ENCODE measurements around the gene UNC50.
A peak's percentile ranks its signal among the peaks of the same experiment; 100 is the strongest.

The UNC50 gene, protein sequence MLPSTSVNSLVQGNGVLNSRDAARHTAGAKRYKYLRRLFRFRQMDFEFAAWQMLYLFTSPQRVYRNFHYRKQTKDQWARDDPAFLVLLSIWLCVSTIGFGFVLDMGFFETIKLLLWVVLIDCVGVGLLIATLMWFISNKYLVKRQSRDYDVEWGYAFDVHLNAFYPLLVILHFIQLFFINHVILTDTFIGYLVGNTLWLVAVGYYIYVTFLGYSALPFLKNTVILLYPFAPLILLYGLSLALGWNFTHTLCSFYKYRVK

DNA sequence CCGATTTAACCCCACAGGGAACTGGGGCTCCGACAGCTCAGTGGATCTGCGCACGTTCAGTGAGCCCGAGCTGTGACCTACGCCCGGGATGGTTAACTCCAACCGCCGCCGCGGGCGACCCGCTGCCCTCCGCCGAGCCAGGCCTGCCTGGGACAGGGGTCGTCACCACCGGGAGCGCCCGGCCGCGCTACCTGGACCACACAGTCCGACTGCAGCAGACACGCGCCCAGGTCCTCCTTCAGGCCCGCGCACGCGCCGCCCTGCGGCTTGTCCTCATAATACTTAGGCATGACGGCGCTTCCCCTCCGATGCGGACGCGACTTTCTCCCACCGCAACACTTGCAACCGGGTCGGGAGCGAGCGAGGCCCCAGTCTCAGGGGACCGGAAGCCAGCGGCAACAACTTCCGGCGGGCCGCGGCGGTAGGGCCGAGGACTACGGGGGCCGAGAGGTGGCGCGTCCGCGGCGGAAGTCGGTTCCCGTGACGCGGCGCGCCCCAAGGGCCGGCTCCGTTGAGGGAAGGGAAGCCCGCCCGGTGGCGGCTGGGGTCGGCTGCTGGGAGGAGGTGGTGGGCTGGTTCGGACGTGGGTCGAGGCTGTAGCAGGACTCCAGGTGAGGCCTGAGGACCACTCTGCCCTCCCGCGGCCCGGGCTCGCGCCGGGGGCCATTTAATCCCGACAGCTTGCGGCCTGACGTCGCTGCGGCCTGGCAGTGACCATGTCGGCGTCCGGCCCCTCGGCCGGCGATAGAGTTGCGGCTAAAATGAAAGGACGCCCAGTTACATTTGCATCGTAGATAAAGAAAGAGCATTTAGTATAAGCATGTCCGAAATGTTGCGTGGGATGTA, at the start of gene UNC50, which contains the start of gene COA5:
Gene UNC50, plus strand, starts transcription at position 474 of the 846 bp plus-strand sequence. CDS start 1,171 bp downstream, outside the sequence.
Gene COA5, minus strand, starts transcription at position 397 of the 846 bp plus-strand sequence. Its CDS starts 107 bp downstream, at position 290.
- Mint-ChIP-seq H3K36me3 (ENCODE audit: low read depth) (peaks cover 85% of the 10 kb centered on the region), H3K27me3 (no peaks in the 10 kb centered on the region), H3K4me3 (peak within 1 kb of the TSS; percentile 91), H3K9me3 (no peaks in the 10 kb centered on the region), H3K27ac (peak within 1 kb of the TSS; percentile 96), H3K4me1 (ENCODE audit: low read depth) (peaks cover 65% of the 10 kb centered on the region)
- peak; percentile 94 for DNase-seq

- Mint-ChIP-seq H3K36me3 (ENCODE audit: low read depth) (peaks cover 90% of the 10 kb centered on the region), H3K4me1 (ENCODE audit: low read depth) (peaks cover 34% of the 10 kb centered on the region), H3K4me3 (no peak overlapping the region), H3K27ac (peak overlapping the region; percentile 54), H3K9me3 (no peaks in the 10 kb centered on the region), H3K27me3 (no peaks in the 10 kb centered on the region)
- DNase-seq, result no peak
These were observed 49.4 kb upstream of the UNC50 start for GRCh38 chr2:98558852-98559530.

DNA sequence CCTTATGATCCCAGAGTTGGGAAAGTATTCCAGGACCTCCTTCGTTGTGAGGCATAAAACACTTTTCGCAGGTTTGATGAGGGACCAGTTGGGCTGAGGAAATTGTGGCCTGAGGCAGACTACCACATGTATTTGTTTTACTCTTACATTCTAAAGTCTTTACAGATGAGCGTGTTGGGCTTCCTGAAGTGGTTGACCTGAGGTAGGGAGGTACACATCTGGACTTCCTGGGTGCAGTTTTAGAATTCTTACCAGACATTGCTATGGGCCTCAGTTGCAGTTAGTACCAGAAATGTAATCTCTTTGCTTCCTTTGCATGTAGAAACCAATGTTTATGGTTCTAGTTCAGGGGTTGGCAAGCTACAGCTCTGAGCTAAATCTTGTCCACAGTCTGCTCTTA, 48.8 kb upstream of the UNC50 start:
- Mint-ChIP-seq H3K9me3 (no peaks in the 10 kb centered on the region), H3K36me3 (ENCODE audit: low read depth) (peaks cover 88% of the 10 kb centered on the region), H3K4me1 (ENCODE audit: low read depth) (peaks cover 34% of the 10 kb centered on the region), H3K27ac (peak overlapping the region; percentile 54), H3K4me3 (no peak overlapping the region), H3K27me3 (no peaks in the 10 kb centered on the region)
- no peak for DNase-seq

DNA sequence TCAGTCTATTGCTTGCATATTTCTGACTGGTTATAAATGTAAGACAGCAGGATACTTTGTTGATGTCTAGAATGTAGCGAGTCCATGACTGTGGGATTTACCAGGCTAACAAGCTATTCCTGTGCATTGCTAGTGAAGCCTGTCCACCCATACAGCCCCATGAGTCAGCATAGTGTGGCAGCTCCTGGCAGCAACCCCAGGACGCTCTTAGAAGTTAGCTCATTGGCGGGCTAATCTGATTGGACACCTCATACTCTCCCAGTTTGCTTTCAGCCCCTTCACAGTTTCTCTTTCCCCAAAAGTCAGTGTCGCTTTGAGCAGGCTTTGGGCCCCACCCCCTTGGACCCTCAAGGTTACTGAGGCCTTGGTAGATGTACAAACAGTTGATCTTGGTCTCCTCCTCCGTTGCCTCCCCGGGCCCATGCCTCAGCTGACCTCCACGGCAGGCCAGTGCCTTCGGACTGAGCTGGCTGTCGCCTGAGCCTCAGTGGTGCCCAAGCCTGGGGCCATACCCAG, 48.1 kb upstream of the UNC50 start:
- no peak for DNase-seq
- Mint-ChIP-seq H3K4me3 (no peak overlapping the region), H3K27ac (peak overlapping the region; percentile 54), H3K36me3 (ENCODE audit: low read depth) (peaks cover 87% of the 10 kb centered on the region), H3K9me3 (no peaks in the 10 kb centered on the region), H3K27me3 (no peaks in the 10 kb centered on the region), H3K4me1 (ENCODE audit: low read depth) (peaks cover 31% of the 10 kb centered on the region)

- H3K27me3 Mint-ChIP-seq, result no peaks in the 10 kb centered on the region
- no peak overlapping the region for H3K27ac Mint-ChIP-seq
- no peaks in the 10 kb centered on the region for H3K9me3 Mint-ChIP-seq
- peaks cover 27% of the 10 kb centered on the region for H3K4me1 Mint-ChIP-seq (ENCODE audit: low read depth)
- no peak overlapping the region for H3K4me3 Mint-ChIP-seq
- H3K36me3 Mint-ChIP-seq (ENCODE audit: low read depth), result peaks cover 87% of the 10 kb centered on the region
- DNase-seq, result no peak
These were observed 47.4 kb upstream of the UNC50 start for GRCh38 chr2:98561018-98561417.

- Mint-ChIP-seq H3K4me3 (no peak overlapping the region), H3K27ac (peak overlapping the region; percentile 26), H3K4me1 (ENCODE audit: low read depth) (peaks cover 18% of the 10 kb centered on the region), H3K27me3 (no peaks in the 10 kb centered on the region), H3K9me3 (no peaks in the 10 kb centered on the region), H3K36me3 (ENCODE audit: low read depth) (peaks cover 88% of the 10 kb centered on the region)
- DNase-seq, result no peak
These were observed 46.3 kb upstream of the UNC50 start for GRCh38 chr2:98561902-98562695.

- peak overlapping the region; percentile 74 for H3K27ac Mint-ChIP-seq
- H3K4me3 Mint-ChIP-seq, result no peak overlapping the region
- no peaks in the 10 kb centered on the region for H3K9me3 Mint-ChIP-seq
- no peaks in the 10 kb centered on the region for H3K27me3 Mint-ChIP-seq
- H3K36me3 Mint-ChIP-seq (ENCODE audit: low read depth), result peaks cover 86% of the 10 kb centered on the region
- H3K4me1 Mint-ChIP-seq (ENCODE audit: low read depth), result peaks cover 14% of the 10 kb centered on the region
- DNase-seq, result no peak
These were observed 45.0 kb upstream of the UNC50 start for GRCh38 chr2:98563394-98563793.

DNA sequence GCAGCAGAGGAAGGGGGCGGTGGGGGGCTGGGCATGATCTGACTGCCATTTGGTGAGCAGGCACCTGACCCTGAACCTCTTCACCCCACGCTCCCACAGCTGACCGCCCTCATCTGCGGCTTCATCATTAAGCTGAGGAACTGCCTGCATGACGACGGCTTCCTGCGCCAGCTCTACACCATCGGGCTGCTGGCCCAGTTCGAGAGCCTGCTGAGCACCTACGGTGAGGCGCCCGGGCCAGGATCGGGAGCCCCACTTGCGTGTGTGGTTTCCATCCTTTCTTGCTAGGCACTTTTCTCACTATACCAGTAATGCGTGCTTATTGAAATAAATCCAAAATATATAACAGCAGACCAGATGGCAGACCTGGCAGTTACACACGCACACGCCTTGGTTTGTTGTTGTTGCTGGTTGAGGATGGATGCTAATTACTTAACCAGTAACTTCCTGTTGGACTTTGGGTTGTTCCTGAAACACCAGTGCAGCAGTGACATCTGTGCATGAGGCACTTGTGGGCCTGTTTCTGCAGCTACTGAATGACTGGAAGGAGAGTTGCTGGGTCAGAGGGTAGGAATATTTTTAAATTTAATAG, 43.8 kb upstream of the UNC50 start:
- Mint-ChIP-seq H3K27ac (no peak overlapping the region), H3K9me3 (no peaks in the 10 kb centered on the region), H3K4me3 (no peak overlapping the region), H3K4me1 (ENCODE audit: low read depth) (peaks cover 5% of the 10 kb centered on the region), H3K27me3 (no peaks in the 10 kb centered on the region), H3K36me3 (ENCODE audit: low read depth) (peaks cover 86% of the 10 kb centered on the region)
- DNase-seq, result no peak

DNA sequence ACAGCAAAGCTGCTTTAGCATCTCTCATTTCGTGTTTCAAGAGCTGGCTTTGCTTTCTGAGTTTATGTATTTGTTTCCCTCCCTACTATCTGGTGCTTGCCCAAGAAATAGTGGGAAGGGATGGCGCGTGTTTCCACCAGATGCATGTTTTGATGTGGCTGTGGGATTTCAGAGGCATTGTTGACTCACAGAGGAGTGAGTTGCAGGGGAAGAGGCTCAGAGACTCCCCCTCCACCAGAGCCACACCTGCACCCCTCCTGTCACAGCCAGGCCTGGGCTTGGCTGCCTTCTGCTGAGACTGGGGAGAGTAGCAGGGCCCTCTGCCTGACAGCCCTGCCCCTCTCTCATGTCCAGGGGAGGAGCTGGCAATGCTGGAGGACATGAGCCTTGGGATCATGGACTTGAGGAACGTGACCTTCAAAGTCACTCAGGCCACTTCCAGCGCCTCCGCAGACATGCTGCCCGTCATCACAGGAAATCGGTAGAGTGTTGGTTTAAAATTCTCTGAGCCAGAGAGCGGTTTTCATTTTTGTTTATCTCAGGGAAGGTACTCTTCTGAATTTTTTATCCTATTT, 43.0 kb upstream of the UNC50 start:
- Mint-ChIP-seq H3K4me1 (ENCODE audit: low read depth) (no peaks in the 10 kb centered on the region), H3K36me3 (ENCODE audit: low read depth) (peaks cover 86% of the 10 kb centered on the region), H3K4me3 (no peak overlapping the region), H3K27ac (peak overlapping the region; percentile 63), H3K9me3 (no peaks in the 10 kb centered on the region), H3K27me3 (no peaks in the 10 kb centered on the region)
- DNase-seq, result no peak

GRCh38 chr2:98565941-98566340, 42.4 kb upstream of the UNC50 start:
- H3K4me3 Mint-ChIP-seq, result no peak overlapping the region
- H3K27ac Mint-ChIP-seq, result peak overlapping the region; percentile 63
- no peaks in the 10 kb centered on the region for H3K27me3 Mint-ChIP-seq
- H3K9me3 Mint-ChIP-seq, result no peaks in the 10 kb centered on the region
- H3K36me3 Mint-ChIP-seq (ENCODE audit: low read depth), result peaks cover 86% of the 10 kb centered on the region
- no peaks in the 10 kb centered on the region for H3K4me1 Mint-ChIP-seq (ENCODE audit: low read depth)
- no peak for DNase-seq

DNA sequence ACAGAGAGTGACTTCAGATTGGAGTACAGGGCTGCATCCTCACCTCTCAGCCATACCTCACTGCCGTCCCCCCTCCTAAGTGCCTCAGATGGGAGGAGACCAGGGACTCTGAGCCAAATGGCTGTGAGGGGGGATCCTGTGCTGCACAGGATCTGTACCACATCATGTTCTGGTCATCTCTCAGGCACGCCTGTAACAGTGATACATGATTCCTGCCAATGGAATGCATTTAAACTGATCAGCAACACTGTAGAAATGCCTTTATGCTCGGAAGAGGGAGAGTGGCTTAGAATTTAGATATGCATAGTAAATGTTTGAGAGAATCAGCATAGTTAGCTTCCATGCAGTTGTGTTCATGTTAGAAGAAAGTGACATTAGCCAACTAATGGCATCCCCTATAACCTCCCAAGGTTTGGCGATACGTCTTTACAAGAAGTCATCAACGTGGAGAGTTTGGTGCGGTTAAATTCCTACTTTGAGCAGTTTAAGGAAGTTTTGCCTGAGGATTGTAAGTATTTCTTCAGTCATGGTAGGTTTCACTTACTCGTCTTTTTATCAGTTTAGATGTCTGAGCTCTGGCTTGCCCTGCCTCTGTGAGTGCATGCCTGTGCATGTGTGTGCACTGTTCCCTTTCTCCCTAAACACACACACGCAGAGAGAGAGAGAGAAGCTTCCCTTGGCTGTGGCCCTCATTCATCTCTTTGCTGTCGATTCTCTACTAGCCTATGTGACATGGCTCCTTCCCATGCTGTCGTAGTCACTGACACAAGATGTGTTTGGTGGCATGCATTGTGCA, 40.0 kb upstream of the UNC50 start:
- Mint-ChIP-seq H3K9me3 (no peaks in the 10 kb centered on the region), H3K27ac (peak overlapping the region; percentile 37), H3K4me1 (ENCODE audit: low read depth) (no peaks in the 10 kb centered on the region), H3K27me3 (no peaks in the 10 kb centered on the region), H3K36me3 (ENCODE audit: low read depth) (peaks cover 92% of the 10 kb centered on the region), H3K4me3 (no peak overlapping the region)
- no peak for DNase-seq

GRCh38 chr2:98569197-98569793, 39.1 kb upstream of the UNC50 start:
- Mint-ChIP-seq H3K36me3 (ENCODE audit: low read depth) (peaks cover 90% of the 10 kb centered on the region), H3K27me3 (no peaks in the 10 kb centered on the region), H3K4me1 (ENCODE audit: low read depth) (no peaks in the 10 kb centered on the region)

More at GRCh38 chr2:98569197-98569793, 39.1 kb upstream of the UNC50 start:
- Mint-ChIP-seq H3K9me3 (no peaks in the 10 kb centered on the region), H3K4me3 (no peak overlapping the region), H3K27ac (peak overlapping the region; percentile 76)
- peak; percentile 84 for DNase-seq

Measured in activated T-cell treated with anti-CD3 and anti-CD28 coated beads, Interleukin-2, amount 50 U/mL, for 24 hours (primary cell).